ENCODE results near the gene TSNAXIP1. TPM values are rescaled to one million over a fixed set of nuclear protein-coding genes. Genes with fewer than 3 reads are reported as not detected.

TSNAXIP1 gene
- total and polyA plus RNA-seq, 9 of the 15 experiments (the other 6 are each of a cell fraction or from before 2014, with no cell fraction given), result 0.03 to 0.24 (median 0.11) TPM; not detected in 4

DNA sequence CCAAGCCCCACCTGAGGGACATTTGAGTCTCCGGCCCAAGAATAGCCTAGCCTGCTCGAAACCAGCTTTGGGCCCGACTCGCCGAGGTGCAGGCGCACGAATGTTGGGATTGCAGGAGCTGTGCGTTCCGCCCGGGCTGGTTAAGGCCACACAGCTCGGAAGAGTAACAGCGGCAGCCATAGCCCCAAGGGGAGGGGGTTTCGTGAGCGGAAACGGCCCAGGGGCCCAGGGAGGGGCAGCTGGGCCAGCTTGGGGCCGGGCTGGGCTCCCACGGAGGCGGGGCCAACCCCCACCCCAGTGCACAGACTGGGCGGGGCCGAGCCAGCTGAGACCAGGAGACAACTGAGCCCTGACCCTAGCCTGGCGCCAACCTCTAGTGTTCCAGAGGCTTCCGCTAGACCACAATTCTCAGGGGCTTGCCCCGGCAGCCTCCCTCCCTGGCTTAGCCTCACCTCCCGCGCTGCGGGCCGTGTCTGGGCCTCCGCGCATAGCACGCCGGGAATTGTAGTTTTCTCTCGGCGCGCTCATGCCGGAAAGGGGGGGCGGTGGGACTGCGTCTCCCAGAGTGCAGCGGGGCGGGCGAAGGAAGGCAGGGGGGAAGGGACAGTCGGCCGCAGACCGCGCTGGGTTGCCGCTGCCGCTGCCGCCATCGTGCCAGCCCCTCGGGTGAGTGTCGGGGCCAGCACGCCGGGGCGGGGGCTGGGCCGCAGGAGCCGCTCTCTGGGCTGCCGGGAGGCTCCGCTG is 39.8 kb downstream of the TSNAXIP1 start, which contains the start of gene NUTF2 (continued):
- TF ChIP-seq MTF1 (CRISPR knock-in tag; IDR thresholded peaks at IDR 0.05; ENCODE audit: borderline replicate concordance), result no peak
- TF ChIP-seq NR2C1 (IDR thresholded peaks at IDR 0.05), result peak; percentile 86
- TF ChIP-seq NR2C1 (tag; IDR thresholded peaks at IDR 0.05), result peak; percentile 93
- no peak for TF ChIP-seq ZNF668 (CRISPR knock-in tag; IDR thresholded peaks at IDR 0.05)
- no peak for TF ChIP-seq MEF2D (tag; conservative IDR thresholded peaks at IDR 0.05; ENCODE audit: low read depth)
- TF ChIP-seq CBFB (CRISPR knock-in tag; IDR thresholded peaks at IDR 0.05), result no peak
- TF ChIP-seq ZFP91 (CRISPR knock-in tag; IDR thresholded peaks at IDR 0.05), result no peak
- TF ChIP-seq AFF1 (IDR thresholded peaks at IDR 0.05; ENCODE audit: low read depth in 1 of 2, partially characterized antibody in 2 of 2), result peak; percentile 37 to 98
- TF ChIP-seq XRCC5 (IDR thresholded peaks at IDR 0.05; ENCODE audit: low read depth, low read length), result peak; percentile 98
- peak in 1 of 2 experiments; percentile 50; a peak in 1 of 4 replicates for TF ChIP-seq FOXK2 (conservative IDR thresholded peaks at IDR 0.05 in 1 of 2, IDR thresholded peaks at IDR 0.05 in 1 of 2; ENCODE audit: low read depth in 2 of 2)
- TF ChIP-seq ZNF766 (CRISPR knock-in tag; conservative IDR thresholded peaks at IDR 0.05), result peak; percentile 95
- no peak for TF ChIP-seq ZNF277 (CRISPR knock-in tag; IDR thresholded peaks at IDR 0.05; ENCODE audit: borderline replicate concordance)
- no peak for TF ChIP-seq ZNF324 (CRISPR knock-in tag; IDR thresholded peaks at IDR 0.05)
- TF ChIP-seq GATA2 (CRISPR knock-in tag; IDR thresholded peaks at IDR 0.05), result no peak
- no peak for TF ChIP-seq CHAMP1 (IDR thresholded peaks at IDR 0.05)
- TF ChIP-seq HDAC8 (tag; IDR thresholded peaks at IDR 0.05), result no peak
- TF ChIP-seq SIX5 (IDR thresholded peaks at IDR 0.05; ENCODE audit: borderline replicate concordance in 1 of 2, insufficient read depth in 1 of 2, low read depth in 1 of 2, low read length in 2 of 2), result peak; percentile 88 to 95

Data from K562 (cell line).